SK-N-SH treated with all-trans-retinoic acid at 6 μM for 48 hours (cell line): Measurements from ENCODE around the gene DMD.

ENCODE experiments used
- ARNTL ChIP-seq: fragments of 450-650 bp; formaldehyde crosslinking; IDR thresholded peaks from 2 replicates; pipeline ENCODE4 v1.5.0; 2020; ENCODE audit warnings: low read depth, mild to moderate bottlenecking, moderate library complexity, borderline replicate concordance
- BACH2 ChIP-seq: fragments of 250-450 bp; sonication (Bioruptor Pico); IDR thresholded peaks from 2 replicates; pipeline ENCODE4 v1.9.0; 2021; ENCODE audit warnings: mild to moderate bottlenecking, borderline replicate concordance
- CREB5 ChIP-seq: fragments of 250-450 bp; sonication (Bioruptor Pico); IDR thresholded peaks from 2 replicates; pipeline ENCODE4 v1.5.1; 2020; ENCODE audit warnings: low read depth, mild to moderate bottlenecking, moderate library complexity
- CSDC2 ChIP-seq: fragments of 250-450 bp; sonication (Bioruptor Pico); IDR thresholded peaks from 2 replicates; pipeline ENCODE4 v1.5.0; 2020; ENCODE audit warnings: mild to moderate bottlenecking, moderate library complexity
- OSR1 ChIP-seq: fragments of 250-450 bp; sonication (Bioruptor Pico); IDR thresholded peaks from 2 replicates; pipeline ENCODE4 v1.8.0; 2022; ENCODE audit warnings: moderate library complexity, mild to moderate bottlenecking, inconsistent platforms
- PATZ1 ChIP-seq: fragments of 250-450 bp; sonication (Bioruptor Pico); IDR thresholded peaks from 2 replicates; pipeline ENCODE4 v1.8.0; 2020; ENCODE audit warnings: mild to moderate bottlenecking, moderate library complexity, borderline replicate concordance
- RARB ChIP-seq: fragments of 250-450 bp; sonication (Bioruptor Pico); IDR thresholded peaks from 2 replicates; pipeline ENCODE4 v1.8.0; 2021; ENCODE audit warnings: mild to moderate bottlenecking, moderate library complexity
- TCF4 ChIP-seq: fragments of 250-450 bp; sonication (Bioruptor Pico); IDR thresholded peaks from 2 replicates; pipeline ENCODE4 v1.8.0; 2021; ENCODE audit warnings: mild to moderate bottlenecking, moderate library complexity, borderline replicate concordance
- ZFP3 ChIP-seq: fragments of 250-450 bp; sonication (Bioruptor Pico); IDR thresholded peaks from 2 replicates; pipeline ENCODE4 v1.5.0; 2020; ENCODE audit warnings: mild to moderate bottlenecking, moderate library complexity
- ZFP30 ChIP-seq: fragments of 450-650 bp; formaldehyde crosslinking; IDR thresholded peaks from 2 replicates; pipeline ENCODE4 v1.5.0; 2022; ENCODE audit warnings: mild to moderate bottlenecking, moderate library complexity
- ZNF565 ChIP-seq: fragments of 450-650 bp; formaldehyde crosslinking; conservative IDR thresholded peaks from 2 replicates; pipeline ENCODE4 v1.5.0; 2020; ENCODE audit warnings: low read depth, mild to moderate bottlenecking, moderate library complexity
- ZNF70 ChIP-seq: fragments of 450-650 bp; formaldehyde crosslinking; IDR thresholded peaks from 2 replicates; pipeline ENCODE4 v1.5.0; 2020; ENCODE audit warnings: mild to moderate bottlenecking, moderate library complexity
- TF ChIP-seq, protein P1 (sequence below): fragments of 250-450 bp; sonication (Bioruptor Pico); IDR thresholded peaks from 2 replicates; pipeline ENCODE4 v1.5.1; 2021; ENCODE audit warnings: mild to moderate bottlenecking, moderate library complexity

DNA sequence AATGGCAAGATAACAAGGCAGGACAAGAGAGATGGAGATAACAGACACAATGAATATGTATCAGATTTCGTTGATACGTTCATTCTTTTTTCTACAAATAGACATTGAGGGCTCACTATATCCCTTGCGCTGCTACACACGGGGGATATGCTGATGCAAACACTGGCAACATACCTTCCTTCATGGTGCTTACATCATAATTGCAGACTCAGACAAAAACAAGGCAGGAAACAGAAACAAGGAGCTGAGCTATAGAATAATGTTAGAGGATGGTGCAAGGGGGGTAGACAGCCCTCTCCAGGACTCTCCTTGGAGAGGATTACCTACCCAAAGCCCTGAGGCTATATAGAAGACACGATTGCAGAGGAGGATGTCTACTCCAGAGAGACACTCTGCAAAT, 1069.5 kb downstream of the DMD start:
- TF ChIP-seq ZFP3 (CRISPR knock-in tag) (no peak), RARB (CRISPR knock-in tag) (no peak), TCF4 (no peak), PATZ1 (CRISPR knock-in tag) (no peak), ZNF565 (CRISPR knock-in tag) (no peak), CSDC2 (CRISPR knock-in tag) (no peak), ARNTL (CRISPR knock-in tag) (no peak), ZFP30 (no peak), CREB5 (CRISPR knock-in tag) (no peak), ZNF70 (CRISPR knock-in tag) (no peak), OSR1 (CRISPR knock-in tag) (no peak), BACH2 (CRISPR knock-in tag) (no peak)
- TF ChIP-seq, protein P1, sequence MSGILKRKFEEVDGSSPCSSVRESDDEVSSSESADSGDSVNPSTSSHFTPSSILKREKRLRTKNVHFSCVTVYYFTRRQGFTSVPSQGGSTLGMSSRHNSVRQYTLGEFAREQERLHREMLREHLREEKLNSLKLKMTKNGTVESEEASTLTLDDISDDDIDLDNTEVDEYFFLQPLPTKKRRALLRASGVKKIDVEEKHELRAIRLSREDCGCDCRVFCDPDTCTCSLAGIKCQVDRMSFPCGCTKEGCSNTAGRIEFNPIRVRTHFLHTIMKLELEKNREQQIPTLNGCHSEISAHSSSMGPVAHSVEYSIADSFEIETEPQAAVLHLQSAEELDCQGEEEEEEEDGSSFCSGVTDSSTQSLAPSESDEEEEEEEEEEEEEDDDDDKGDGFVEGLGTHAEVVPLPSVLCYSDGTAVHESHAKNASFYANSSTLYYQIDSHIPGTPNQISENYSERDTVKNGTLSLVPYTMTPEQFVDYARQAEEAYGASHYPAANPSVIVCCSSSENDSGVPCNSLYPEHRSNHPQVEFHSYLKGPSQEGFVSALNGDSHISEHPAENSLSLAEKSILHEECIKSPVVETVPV (CRISPR knock-in tag): no peak
